Prostate gland (tissue), 2 donors: ENCODE data around the gene SPDYE6.

Experiments used
- POLR2A ChIP-seq: fragments of 450-650 bp; IDR thresholded peaks from one replicate; pipeline ENCODE4 v1.6.1; 2016; ENCODE audit warnings: antibody characterized with exemption, mild to moderate bottlenecking
- POLR2AphosphoS5 ChIP-seq: sonication (generic); formaldehyde crosslinking; IDR thresholded peaks from one replicate; pipeline ENCODE4 v1.6.1; 2017; ENCODE audit warnings: antibody characterized with exemption
- TF ChIP-seq, protein P1 (sequence below), 4 experiments: fragments of 200-600 bp in 2 of 4; fragments of 450-650 bp in 2 of 4; sonication (generic) in 2 of 4; IDR thresholded peaks; 1 replicate in 3 of 4; 2 replicates in 1 of 4; pipeline ENCODE4 v1.5.1; 2016 to 2019; ENCODE audit warnings: antibody characterized with exemption in 4 of 4, mild to moderate bottlenecking in 2 of 4, moderate library complexity in 2 of 4

- TF ChIP-seq, protein P1, sequence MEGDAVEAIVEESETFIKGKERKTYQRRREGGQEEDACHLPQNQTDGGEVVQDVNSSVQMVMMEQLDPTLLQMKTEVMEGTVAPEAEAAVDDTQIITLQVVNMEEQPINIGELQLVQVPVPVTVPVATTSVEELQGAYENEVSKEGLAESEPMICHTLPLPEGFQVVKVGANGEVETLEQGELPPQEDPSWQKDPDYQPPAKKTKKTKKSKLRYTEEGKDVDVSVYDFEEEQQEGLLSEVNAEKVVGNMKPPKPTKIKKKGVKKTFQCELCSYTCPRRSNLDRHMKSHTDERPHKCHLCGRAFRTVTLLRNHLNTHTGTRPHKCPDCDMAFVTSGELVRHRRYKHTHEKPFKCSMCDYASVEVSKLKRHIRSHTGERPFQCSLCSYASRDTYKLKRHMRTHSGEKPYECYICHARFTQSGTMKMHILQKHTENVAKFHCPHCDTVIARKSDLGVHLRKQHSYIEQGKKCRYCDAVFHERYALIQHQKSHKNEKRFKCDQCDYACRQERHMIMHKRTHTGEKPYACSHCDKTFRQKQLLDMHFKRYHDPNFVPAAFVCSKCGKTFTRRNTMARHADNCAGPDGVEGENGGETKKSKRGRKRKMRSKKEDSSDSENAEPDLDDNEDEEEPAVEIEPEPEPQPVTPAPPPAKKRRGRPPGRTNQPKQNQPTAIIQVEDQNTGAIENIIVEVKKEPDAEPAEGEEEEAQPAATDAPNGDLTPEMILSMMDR (IDR thresholded peaks at IDR 0.05): peak; percentile 10 to 55 (median 38)
- no peak for TF ChIP-seq POLR2A
- no peak for TF ChIP-seq POLR2AphosphoS5
Observed at GRCh38 chr7:102404005-102404861, 48.0 kb upstream of the SPDYE6 start.
